Measurements from ENCODE around the gene DOCK10. TPM values are rescaled to one million over a fixed set of nuclear protein-coding genes. Genes with fewer than 3 reads are reported as not detected.

DOCK10 gene
- total and polyA plus RNA-seq, 11 donors = 0.31 to 28.6 (median 2.0) TPM

DNA sequence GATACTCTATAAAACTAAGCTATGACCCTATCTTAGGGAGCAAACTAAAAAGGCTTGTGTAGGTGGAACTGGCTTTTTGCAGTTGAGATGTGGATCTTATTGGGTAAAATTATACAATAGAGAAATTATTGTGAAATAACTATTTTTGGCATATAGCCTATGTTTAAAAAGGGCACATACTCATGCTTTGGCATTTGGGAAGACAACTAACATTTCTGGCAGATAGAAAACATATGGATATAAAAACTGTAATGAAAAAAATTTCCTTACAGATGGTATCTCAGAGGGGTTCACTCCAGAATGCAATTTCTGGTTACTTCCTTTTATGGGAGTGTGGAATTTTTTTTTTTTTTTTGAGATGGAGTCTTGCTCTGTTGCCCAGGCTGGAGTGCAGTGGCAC is 206.0 kb downstream of the DOCK10 start:
- Histone ChIP-seq H3K27me3 (no peaks in the 10 kb centered on the region), H3K9me3 (no peaks in the 10 kb centered on the region), H3K36me3 (peaks cover 0 to 89% (median 0%) of the 10 kb centered on the region in 9 donors), H3K4me1 (no peaks in the 10 kb centered on the region), H3K27ac (no peak overlapping the region), H3K4me3 (no peak overlapping the region)
- intact Hi-C loops (cut with DNase I) = no loop called here
- no peak for TF ChIP-seq POLR2A (IDR thresholded peaks at IDR 0.05)
- TF ChIP-seq, protein P1, sequence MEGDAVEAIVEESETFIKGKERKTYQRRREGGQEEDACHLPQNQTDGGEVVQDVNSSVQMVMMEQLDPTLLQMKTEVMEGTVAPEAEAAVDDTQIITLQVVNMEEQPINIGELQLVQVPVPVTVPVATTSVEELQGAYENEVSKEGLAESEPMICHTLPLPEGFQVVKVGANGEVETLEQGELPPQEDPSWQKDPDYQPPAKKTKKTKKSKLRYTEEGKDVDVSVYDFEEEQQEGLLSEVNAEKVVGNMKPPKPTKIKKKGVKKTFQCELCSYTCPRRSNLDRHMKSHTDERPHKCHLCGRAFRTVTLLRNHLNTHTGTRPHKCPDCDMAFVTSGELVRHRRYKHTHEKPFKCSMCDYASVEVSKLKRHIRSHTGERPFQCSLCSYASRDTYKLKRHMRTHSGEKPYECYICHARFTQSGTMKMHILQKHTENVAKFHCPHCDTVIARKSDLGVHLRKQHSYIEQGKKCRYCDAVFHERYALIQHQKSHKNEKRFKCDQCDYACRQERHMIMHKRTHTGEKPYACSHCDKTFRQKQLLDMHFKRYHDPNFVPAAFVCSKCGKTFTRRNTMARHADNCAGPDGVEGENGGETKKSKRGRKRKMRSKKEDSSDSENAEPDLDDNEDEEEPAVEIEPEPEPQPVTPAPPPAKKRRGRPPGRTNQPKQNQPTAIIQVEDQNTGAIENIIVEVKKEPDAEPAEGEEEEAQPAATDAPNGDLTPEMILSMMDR (IDR thresholded peaks at IDR 0.05) = no peak
- no peak for ATAC-seq
- no peak for DNase-seq

DNA sequence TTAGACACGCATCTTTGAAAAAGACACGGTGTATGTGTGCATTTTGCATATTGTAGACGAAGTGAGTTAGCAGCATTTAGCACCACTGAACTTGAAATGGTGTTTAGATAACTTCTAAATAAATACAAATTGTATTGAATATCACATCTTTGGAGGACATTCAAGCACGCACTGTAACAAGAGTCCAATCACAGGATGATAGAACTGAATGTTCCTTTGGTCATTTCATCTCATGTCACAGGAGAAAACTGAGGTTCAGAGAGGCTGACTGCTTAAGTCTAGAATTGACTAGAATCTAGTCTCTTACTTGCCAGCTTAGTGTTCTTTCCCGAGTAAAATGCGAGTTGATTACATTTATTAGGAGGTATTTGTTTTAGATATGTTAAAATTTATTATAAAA is 206.9 kb downstream of the DOCK10 start:
- ATAC-seq = no peak
- no peak overlapping the region for H3K4me3 ChIP-seq
- H3K27me3 ChIP-seq = no peaks in the 10 kb centered on the region
- intact Hi-C loops (cut with DNase I) = no loop called here
- no peak for DNase-seq
- no peak overlapping the region for H3K27ac ChIP-seq
- H3K36me3 ChIP-seq = peaks cover 0 to 89% (median 0%) of the 10 kb centered on the region in 9 donors
- no peaks in the 10 kb centered on the region for H3K4me1 ChIP-seq
- TF ChIP-seq, protein P1 (IDR thresholded peaks at IDR 0.05) = no peak
- no peak for TF ChIP-seq POLR2A (IDR thresholded peaks at IDR 0.05)
- H3K9me3 ChIP-seq = no peaks in the 10 kb centered on the region
- 84 to 92% (median 84%) methylated on average over 6 of the region's 6 CpGs for WGBS, 4 donors

DNA sequence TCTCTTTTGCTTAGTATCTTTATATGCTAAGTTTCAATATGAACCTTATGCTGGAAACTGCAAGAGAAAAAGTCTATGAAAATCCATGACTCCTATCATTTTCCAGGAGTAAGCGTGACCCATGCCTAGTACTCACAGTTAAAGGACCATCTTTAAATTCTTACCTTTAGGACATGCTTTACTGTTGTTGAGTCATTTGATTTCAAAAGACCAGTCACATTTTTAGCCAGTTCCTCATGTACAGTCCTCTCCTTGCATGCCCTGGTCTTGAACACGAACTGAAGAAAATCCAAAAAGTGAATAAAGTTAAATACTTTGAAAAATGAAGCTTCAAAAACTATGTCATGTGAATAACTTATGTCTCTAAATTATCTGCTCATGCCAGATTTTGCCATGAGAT is 208.3 kb downstream of the DOCK10 start:
- H3K4me3 ChIP-seq = no peak overlapping the region
- peaks cover 0 to 90% (median 0%) of the 10 kb centered on the region in 9 donors for H3K36me3 ChIP-seq
- no peaks in the 10 kb centered on the region for H3K27me3 ChIP-seq
- WGBS, 4 donors = 74 to 88% (median 85%) methylated on average over 2 of the region's 2 CpGs
- no peak for DNase-seq
- H3K4me1 ChIP-seq = no peaks in the 10 kb centered on the region
- TF ChIP-seq POLR2A (IDR thresholded peaks at IDR 0.05) = no peak
- TF ChIP-seq, protein P1 (IDR thresholded peaks at IDR 0.05) = no peak
- intact Hi-C loops (cut with DNase I) = no loop called here
- ATAC-seq = no peak
- no peaks in the 10 kb centered on the region for H3K9me3 ChIP-seq
- H3K27ac ChIP-seq = no peak overlapping the region

DNA sequence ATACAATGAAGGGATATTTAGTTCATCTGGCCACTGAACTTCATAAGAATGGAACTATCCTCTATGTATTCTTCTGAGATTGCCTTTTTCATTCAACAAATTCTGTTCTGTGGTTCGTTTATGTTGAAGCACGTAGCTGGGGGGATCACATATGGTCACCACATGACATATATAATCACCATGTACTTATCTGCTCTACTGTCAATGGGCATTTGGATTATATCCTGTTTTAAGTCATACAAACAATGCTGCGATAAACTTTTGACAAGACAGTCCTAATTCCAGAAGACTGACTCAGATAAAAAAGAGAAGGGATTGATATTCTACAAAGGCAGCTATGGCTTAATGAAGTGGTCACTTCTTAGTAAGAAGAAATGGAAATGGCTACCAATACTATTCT is 210.1 kb downstream of the DOCK10 start:
- TF ChIP-seq, protein P1 (IDR thresholded peaks at IDR 0.05) = no peak
- no peak for TF ChIP-seq POLR2A (IDR thresholded peaks at IDR 0.05)
- 59 to 78% (median 68%) methylated on average over 3 of the region's 3 CpGs for WGBS, 4 donors
- ATAC-seq = no peak
- H3K36me3 ChIP-seq = peaks cover 0 to 92% (median 0%) of the 10 kb centered on the region in 9 donors
- H3K4me3 ChIP-seq = no peak overlapping the region
- no peaks in the 10 kb centered on the region for H3K27me3 ChIP-seq
- H3K27ac ChIP-seq = no peak overlapping the region
- no peaks in the 10 kb centered on the region for H3K9me3 ChIP-seq
- no peaks in the 10 kb centered on the region for H3K4me1 ChIP-seq
- intact Hi-C loops (cut with DNase I) = no loop called here
- no peak for DNase-seq

All from heart left ventricle (tissue), 16 donors.